ENCODE data around the gene PSD4.
"Not testable (repeated sequence)": the region's sequence is repeated elsewhere in the genome, so short reads cannot be mapped to it uniquely, and the experiment has no call there.

PSD4 gene

DNA sequence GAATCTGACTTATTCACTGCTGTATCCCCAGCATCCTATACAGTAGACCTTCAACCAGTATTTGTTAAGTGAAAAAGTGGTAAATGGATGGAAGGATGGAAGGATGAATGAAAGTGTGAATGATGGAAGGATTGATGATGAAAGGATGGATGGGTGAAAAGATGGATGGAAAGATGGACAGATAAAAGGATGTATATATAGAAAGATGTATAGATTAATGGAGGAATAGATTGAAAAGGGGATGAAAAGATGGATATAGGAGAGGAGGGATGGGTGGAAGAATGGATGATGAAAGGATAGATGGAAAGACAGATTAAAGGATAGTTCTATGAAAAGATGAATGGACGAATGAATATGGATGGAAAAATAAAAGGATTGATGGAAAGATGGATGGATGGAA, 50.0 kb downstream of the PSD4 start:
- DNase-seq (ENCODE audit: low read depth, low spot score): no peak

DNA sequence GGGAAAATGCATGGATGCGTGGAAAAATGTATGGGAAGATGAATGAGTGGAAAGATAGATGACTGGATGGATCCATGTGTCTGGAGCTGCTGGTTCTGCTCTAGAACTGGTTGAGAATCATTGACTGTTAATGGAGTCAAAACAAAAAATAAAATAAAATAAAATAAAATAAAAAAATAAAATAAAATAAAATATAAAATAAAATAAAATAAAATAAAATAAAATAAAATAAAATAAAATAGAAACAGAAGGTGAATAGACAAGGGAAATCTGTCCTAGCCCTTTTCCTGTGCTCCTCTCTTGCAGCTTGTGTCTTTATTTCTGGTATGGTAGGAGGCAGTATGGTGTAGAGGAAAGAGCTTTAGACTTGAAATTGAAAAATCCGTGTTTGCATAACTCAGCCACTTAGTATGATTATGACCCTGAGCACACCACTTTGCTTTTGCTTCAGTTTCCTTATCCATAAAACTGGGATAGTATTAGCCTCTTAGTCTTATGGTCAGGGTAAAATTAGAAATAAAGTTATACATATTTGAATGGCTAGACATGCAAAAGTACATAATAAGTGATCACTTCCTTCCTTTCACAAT, 51.0 kb downstream of the PSD4 start:
- DNase-seq (ENCODE audit: low read depth, low spot score): no peak

DNA sequence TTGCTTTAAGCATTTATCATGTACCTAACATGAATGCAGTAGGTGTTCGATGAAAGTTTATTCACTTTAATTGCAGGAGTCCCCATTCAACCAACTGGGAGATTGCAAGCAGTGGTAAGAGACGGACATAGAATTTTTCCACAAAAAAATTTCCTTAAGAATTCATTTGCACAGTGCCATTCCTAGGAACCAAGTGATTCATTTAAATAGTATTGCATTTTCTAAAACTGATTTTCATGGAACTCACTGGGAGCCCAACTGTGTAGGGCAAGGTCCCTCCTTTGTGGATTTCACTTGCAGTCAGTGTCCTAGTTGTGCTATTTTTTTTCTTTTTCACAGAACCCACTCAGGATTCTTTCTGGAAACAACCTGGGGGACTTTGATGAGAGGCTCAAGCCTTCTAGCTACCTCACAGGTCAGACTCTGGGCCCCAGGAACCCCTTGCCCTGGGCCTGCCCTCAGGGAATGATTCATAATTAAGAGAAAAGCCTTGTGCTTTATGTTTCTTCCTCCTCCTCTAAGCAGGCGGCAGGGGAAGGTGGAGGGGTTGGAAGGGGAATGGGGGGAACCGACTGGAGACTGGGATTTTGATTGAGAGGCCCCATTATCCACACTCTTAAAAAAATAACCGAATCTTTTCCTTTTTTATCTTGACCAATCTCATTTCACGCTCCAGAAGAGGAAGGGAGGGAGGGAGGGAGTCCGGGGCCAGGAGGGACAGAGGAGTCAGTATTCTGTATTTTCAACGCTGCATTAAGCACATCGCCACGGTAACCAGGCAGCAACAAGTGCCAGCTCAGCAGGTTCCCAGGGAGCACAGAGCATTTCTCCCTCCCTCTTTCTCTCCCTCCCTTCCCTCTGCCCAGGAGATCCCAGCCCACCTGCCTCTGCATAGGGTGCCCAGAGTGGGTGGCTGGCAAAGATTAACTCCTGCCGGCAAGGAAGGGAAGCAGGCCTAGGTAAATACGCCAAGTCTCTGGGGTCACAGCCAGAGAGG, 51.8 kb downstream of the PSD4 start:
- DNase-seq (ENCODE audit: low read depth, low spot score): no peak

DNA sequence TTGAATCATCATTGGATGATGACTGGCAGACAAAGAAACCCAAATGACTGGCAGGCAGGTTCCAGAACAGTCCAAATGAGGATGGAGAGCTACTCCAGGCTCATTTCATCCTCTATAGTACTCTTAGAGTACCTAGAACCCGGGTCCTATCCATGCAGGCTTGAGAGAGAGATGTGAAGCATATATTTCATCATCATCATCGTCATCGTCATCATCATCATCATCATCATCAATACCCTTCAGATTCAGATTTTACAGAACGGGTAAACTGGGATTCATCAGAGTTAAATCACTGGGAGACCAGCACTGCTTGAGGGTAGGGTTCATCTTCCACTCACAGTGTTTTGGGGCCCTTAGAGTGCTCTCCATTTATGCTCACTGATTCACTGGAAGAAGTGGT, 52.7 kb downstream of the PSD4 start:
- DNase-seq (ENCODE audit: low read depth, low spot score): no peak

DNA sequence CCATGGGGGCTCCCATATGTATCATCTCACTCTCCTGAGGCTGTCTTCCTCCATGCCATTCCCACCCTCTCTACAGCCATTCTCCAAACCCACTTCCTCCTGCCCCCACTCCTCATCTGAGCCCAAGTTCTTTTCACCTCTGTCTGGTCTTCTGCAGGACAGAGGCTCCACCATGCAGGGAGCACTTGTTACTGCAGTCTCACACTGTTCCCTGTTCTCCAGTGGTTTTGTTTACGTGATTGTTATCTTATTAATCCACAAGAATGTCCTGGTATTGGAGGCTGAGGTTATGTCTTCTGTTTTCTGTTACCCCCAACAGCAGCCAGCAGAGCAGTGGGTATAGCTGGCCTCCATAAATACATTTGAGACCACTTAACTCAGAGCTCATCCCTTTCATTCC, 53.5 kb downstream of the PSD4 start:
- no peak for DNase-seq (ENCODE audit: low read depth, low spot score)

DNA sequence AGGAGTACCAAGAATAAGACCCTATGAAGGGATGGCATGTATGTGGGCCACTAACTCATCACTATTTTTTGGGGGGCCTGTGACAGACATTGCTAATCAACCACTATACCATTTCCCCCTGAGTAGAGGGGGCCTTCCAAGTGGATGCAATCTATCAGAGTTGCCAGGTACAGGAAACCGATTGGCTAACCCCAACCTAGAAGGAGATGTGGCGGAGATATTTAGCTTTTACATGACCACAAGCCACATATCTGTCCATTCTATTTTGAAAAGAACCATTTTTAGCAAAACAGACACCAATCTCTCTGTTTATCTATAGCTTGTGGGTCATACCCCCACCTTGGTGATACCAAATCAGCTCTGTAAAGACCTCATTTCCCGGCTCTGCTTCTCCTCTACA, 53.9 kb downstream of the PSD4 start:
- DNase-seq (ENCODE audit: low read depth, low spot score): no peak

DNA sequence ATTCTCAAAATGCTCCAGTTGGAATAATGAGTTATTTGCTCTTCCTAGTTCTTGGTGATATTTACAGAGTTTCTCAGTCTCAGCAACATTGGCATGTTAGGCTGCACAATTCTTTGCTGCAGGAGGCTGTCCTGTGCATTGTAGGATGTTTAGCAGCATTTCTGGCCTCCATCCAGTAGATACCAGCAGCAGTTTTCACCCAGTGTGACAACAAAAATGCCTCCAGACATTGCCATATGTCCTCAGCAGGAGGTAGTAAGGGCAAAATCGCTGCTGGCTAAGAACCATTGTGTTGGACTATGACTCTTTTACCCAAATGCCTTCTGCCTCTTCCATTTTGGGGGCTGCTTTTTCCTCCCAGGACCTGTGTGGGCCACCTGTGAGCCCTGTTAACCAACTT, 54.6 kb downstream of the PSD4 start:
- no peak for DNase-seq (ENCODE audit: low read depth, low spot score)

DNA sequence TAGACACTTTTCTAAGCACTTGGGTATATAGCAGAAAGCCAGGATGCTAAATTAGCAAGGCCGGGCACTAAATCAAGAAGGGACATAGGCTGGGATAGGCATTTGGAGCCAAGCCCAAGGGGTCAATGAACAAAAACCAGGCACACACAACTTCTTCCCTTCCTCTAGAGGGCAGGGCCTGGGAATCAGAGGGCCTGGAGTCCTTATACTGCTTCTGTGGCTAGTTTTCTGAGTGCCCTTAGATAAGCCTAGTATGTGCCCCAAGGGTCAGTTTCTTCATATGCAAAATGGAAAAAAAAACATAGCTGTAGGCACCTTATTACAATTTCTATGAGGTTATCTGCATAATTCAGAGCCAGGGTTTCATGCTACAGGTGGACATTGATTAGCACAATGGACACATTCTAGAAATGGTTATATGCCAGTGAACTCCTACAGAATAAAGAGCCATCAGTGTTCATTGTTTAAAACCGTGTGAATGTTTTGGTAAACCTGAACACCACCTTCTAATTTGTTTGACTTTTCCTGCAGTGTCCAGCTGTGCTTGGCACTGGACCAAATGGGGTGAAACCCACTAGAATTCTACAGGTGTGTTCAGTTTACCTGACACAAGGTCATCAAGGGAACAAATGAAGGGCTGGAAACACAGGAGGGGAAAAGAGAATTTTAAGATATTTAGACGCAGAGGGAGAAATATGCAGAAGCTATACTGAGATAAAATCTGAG, 55.4 kb downstream of the PSD4 start:
- no peak for DNase-seq (ENCODE audit: low read depth, low spot score)

DNA sequence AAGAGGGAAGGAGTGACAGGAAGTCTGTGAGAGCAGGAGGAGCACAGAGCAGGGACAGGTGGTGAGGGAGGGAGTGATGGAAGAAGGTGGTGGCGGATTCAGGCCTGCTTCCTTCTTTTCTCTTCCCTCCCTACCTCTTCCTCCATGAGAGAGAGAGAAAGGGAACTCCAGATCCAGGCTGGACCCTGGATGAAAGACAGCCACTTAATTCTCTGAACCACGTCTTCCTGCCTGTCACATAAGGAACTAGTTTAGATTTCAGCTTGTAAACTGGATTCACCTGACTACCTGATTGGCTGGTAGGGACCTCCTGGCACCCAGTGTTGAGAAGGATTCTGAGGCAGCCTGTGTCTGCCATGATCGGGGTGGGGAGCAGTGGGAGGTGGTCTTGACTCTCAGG, 56.0 kb downstream of the PSD4 start:
- no peak for DNase-seq (ENCODE audit: low read depth, low spot score)

DNA sequence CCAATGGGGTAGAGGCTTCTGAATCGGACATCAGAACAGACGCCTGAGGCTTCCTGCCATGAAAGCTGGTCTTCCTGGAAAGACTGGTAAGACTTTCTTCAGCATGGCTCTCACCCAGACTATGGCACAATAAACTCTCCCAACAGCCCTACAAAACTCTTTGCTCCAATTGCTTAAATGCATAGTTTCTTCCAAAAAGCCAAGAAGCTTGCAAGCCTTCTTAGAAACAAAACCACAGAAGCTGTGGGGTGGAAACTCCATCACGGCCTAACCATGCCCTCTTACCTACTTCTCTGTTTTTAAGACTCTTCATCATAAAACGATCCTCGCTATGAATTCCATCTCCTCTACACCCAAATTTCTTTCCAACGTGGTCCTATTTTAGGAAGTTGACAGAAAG, 56.8 kb downstream of the PSD4 start:
- no peak for DNase-seq (ENCODE audit: low read depth, low spot score)

DNA sequence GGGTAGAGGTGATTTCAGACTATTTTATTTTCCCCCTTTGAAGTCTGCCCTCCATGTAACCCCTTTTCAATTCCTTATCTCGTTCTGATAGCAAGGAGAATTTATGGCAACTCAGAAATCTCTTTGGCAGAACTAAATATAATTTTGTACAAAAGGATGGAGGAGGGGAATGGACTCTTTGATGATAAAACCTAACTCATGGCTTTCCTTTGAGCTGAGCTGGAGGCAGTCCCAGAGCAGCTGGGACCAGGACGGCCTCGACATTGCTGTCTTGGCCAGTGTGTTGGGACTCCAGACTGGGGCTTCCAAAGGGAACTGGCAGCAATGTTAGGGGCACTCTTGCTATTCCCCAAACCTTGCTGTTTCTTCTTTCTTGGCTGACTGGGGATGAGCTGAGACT, 57.3 kb downstream of the PSD4 start:
- DNase-seq (ENCODE audit: low read depth, low spot score): no peak

DNA sequence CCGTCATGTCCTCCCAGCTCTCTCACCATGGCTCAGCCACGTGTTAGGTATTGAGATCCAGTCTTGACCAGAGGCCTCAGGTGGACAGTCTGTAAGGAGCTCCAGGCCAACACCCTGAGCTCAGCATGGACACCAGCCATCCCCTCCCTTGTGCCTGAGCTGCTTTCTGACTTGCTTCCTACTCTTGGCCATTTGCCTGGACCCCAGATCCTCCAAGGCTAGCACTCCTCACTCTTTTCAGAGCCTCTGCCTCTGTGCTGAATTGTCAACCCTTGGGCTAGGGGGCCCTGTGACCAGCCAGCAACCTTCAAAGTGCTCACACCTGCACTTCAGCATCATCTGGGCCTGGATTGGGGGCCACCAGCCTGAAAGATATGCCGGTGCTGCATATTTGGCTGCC, 58.4 kb downstream of the PSD4 start:
- no peak for DNase-seq (ENCODE audit: low read depth, low spot score)

DNA sequence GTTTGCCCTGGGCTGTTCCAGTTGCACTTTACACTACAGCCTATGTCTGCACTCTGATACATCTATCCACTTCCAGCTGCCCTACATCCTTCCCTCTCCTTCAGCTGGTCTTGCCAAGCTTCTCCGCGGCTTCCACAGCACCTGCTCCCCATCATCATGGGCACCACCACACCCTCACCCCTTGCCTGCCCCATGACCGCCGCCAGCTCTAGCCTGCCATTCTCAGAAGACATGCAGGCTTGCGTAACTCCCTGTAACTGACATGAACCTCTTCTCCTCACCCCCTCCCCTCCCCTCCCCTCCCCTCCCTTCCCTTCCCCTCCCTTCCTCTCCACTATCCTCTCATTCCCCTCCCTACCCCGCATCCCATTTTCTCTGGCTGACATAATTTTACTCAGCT, 59.0 kb downstream of the PSD4 start:
- DNase-seq (ENCODE audit: low read depth, low spot score): no peak

DNA sequence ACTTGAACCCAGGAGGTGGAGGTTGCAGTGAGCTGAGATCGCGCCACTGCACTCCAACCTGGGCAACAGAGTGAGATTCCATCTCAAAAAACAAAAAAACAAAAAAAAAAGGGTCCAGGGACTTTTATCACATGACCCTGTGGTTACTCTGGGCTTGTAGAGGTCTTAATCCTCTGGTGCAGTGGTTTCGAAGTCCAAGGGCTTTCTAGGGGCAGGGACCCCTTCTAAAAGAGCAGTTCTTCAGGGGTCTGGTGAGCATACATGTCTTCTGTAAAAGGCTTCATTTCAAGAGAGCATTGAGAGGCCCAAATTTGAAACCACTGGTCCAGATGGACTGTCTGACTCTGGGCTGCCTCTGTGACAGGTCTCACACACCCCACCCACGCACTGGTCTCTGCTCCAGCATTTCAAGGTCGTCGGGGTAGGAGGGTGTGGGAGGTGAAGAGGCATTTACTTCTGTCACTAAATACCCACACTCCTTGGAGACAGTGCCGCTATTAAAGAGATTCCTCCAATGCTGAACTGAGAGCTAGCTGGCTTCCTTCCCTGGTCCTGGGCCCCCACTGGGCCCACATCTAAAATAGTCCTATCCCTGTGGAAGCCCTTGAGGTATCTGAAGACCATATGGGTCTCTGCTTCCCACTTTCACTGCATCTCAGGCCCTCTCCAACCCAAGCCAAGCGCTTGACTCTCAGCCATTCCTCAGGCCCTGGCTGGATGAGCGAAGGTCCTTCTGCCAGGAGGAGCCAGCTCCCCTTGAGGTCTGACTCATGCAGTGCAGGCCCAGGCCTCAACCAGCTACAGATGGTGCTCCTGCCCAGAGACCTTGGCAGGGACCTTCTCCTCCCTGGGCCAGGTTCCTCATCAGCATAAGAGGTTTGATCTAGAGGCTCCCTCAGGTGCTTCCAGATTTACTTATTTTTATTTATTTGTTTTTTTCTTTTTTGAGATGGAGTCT, 60.1 kb downstream of the PSD4 start:
- no peak for DNase-seq (ENCODE audit: low read depth, low spot score)

DNA sequence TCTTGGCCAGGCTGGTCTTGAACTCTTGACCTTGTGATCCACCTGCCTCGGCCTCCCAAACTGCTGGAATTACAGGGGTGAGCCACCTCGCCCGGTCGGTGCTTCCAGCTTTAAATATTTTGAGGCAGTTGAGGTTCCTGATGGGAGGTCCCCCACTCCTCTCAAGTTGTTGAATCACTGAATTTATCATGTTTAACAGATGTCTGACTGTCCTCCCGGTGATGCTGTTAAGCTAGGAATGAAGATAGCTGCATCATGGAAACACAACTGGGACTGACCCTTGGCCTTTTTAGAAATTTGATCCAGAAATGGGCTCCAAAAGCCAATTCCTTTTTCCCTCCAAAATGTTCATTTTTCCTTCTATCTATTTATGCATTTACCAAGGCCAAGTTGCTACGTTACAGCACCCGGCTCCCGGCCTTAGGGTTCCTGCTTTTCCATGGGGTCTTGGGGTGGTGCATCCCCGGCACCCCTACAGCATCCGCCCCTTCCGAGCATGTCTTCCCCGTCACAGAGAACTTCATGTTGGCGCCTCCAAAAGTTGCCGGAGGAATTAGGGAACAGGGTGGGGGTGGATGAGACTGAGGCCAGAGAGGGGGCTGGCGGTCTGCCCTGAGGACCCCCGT, 61.1 kb downstream of the PSD4 start:
- no peak for DNase-seq (ENCODE audit: low read depth, low spot score)

DNA sequence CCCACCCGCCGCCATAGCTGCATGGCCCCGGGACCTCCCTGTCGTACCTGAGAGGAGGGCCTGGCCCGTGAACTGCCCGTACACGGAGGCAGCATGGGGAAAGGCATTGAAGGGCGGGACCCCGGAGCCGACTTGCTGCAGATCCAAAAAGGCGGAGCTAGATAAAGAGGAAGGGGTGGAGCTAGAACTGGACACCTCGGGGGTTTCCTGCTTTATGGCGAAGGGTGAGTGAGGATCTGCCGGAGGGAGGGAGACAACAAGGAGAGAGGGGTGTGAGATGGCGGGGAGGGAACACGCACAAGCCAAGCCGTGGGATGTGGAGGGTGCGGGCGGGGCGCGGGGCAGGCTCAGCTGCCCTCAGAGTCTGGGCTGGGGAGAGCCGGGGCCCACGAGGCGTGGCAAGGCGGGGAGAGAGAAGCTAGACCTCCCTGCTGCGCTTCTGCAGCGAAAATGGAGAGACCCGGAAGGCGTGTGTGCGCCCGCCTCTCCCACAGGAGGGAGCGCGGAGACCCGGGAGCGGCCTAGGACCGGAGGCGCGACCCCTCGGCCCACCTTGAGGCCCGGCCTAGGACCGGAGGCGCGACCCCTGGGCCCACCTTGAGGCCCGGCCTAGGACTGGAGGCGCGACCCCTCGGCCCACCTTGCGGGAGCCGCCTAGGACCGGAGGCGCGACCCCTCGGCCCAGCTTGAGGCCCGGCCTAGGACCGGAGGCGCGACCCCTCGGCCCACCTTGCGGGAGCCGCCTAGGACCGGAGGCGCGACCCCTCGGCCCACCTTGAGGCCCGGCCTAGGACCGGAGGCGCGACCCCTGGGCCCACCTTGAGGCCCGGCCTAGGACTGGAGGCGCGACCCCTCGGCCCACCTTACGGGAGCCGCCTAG, 61.8 kb downstream of the PSD4 start:
- not testable (repeated sequence) for DNase-seq (ENCODE audit: low read depth, low spot score)

DNA sequence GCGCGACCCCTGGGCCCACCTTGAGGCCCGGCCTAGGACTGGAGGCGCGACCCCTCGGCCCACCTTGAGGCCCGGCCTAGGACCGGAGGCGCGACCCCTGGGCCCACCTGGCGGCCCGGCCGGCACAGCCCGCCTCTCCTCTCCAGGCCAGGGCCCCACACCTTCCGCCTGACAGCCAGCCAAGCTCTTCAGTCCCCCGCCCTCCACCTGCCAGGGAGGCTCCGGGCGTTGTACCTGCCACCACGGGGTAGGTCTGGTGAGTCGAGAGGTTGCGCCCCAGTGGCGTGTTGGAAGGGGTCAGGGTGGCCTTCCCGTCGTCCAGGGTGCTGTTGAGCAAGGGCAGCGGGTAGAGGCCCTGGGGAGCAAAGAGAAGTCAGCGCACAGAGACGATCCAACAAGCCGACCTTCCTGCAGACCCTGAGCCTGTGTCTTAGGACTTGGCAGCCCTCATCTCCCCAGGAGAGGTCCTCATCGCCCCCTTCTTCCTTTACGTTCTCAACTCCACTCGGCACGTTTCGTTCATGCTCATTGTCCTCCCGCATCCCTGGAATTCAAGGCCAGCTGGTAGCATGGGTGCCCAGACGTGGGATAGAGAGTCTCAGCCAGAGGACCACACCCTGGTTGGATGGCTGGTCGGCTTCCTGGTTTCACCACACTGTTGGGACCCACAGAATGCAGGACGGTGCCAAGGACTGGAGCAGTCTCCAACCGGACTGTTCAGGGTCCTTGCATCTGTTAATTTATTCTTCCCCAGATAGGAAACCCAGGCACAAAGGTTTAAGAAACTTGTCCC, 62.8 kb downstream of the PSD4 start:
- DNase-seq (ENCODE audit: low read depth, low spot score): no peak

DNA sequence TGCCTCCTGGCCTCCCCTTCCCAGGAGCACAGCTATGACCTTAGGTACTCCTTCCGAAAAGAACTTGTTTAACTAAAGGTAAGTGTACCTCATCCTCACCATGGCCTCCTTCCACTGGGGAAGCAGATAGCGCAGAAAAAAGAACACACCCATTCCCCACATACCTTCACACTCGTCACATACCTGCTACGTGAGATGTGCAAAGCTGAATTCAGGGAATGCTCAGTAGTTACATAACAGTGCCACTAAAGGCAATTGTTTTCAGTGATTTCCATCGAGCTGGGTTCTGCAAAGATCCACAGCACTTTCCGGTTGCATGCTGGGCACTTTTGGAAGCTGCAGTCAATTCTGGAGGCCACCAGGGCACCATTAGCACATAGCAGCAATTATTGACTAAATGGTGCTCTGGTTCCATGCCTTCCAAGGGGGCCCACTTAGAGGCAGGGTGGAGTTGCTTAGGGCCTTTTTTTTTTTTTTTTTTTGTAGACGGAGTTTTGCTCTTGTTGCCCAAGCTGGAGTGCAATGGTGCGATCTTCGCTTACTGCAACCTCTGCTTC, 63.9 kb downstream of the PSD4 start:
- DNase-seq (ENCODE audit: low read depth, low spot score): no peak
